GM21529 (cell line): ENCODE measurements around the gene TNFAIP8L1.

ENCODE experiments used
- ATAC-seq: cut with Tn5 transposase; IDR thresholded peaks from one replicate; pipeline ENCODE4 v1.9.1; 2021; ENCODE audit not compliant: unreplicated experiment

The TNFAIP8L1 gene

GRCh38 chr19:4699826-4700692, 60.7 kb downstream of the TNFAIP8L1 start:
- ATAC-seq: no peak

- ATAC-seq: no peak
Measured at GRCh38 chr19:4700693-4700970, 61.3 kb downstream of the TNFAIP8L1 start.

- ATAC-seq: no peak
Measured at GRCh38 chr19:4701557-4701956, 62.2 kb downstream of the TNFAIP8L1 start.

- no peak for ATAC-seq
Measured at GRCh38 chr19:4702764-4703163, 63.4 kb downstream of the TNFAIP8L1 start.

- no peak for ATAC-seq
Measured at GRCh38 chr19:4703671-4704316, 64.5 kb downstream of the TNFAIP8L1 start.

- ATAC-seq: no peak
Measured at GRCh38 chr19:4704317-4704673, 65.0 kb downstream of the TNFAIP8L1 start.
